22Rv1 (cell line): ENCODE data around the gene TCF7L2.

Experiments used
- CTCF ChIP-seq: fragments of 450-650 bp; IDR thresholded peaks from 2 replicates; pipeline ENCODE4 v1.5.1; 2017; ENCODE audit warnings: mild to moderate bottlenecking
- ZFX ChIP-seq: fragments of 450-650 bp; IDR thresholded peaks from 2 replicates; pipeline ENCODE4 v1.6.1; 2017; ENCODE audit warnings: antibody characterized with exemption, borderline replicate concordance

- TF ChIP-seq CTCF = no peak
- TF ChIP-seq ZFX = no peak
Measured at GRCh38 chr10:113132591-113133121, 182.6 kb downstream of the TCF7L2 start.
